ENCODE results near the gene NACC2.

The NACC2 gene

GRCh38 chr9:136057236-136058081, 37.6 kb downstream of the NACC2 start:
- DNase-seq (ENCODE audit: low read depth in 2 of 2): no peak

- no peak for DNase-seq (ENCODE audit: low read depth in 2 of 2)
Observed at GRCh38 chr9:136056546-136057235, 38.4 kb downstream of the NACC2 start.

GRCh38 chr9:136055715-136056545, 39.2 kb downstream of the NACC2 start:
- DNase-seq (ENCODE audit: low read depth in 2 of 2): no peak

DNA sequence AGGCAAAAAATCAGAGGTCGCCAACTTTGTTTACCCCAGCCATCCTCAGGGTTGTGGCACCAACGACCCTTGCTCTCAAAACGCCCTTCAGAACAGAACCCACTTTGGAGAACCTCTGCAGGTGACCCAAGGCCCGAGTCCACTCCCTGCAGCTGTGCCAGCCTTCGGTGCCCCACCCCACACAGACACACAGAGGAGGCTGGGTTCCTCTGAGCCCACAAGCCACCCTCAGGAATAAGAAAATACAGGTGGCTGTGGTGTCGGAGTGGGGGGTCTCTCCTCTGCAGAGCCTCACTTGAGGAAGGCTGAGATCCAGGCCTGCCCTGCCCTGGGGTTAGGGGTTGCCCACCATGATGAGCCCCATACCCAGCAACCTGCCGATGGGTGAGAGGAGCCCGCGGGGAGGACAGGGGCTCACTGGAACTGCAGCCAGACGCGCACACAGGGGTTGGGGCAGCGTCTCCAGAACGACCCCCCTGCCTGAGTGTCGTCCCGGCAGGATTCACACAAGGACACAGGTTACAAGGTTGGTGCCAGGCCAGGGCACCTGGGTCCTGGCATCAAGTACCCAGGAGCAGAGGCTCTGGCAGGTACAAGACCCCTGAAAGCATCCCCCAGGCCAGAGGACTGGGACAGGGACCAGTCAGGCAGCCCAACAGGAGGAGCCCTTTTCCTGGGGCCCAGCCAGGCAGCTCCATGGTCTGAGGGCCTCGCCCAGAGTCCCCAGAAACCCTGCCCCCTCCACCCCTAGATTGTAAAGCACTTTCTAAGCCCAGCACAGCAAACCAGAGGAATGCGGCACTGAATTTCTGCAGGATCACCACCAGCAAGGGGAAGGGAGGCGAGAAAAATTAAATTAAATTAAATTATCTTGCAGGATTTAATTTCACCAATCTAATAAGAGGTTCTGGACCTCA, 40.0 kb downstream of the NACC2 start:
- no peak for DNase-seq (ENCODE audit: low read depth in 2 of 2)

- DNase-seq (ENCODE audit: low read depth in 2 of 2): no peak
Observed at GRCh38 chr9:136054146-136054545, 40.9 kb downstream of the NACC2 start.

DNA sequence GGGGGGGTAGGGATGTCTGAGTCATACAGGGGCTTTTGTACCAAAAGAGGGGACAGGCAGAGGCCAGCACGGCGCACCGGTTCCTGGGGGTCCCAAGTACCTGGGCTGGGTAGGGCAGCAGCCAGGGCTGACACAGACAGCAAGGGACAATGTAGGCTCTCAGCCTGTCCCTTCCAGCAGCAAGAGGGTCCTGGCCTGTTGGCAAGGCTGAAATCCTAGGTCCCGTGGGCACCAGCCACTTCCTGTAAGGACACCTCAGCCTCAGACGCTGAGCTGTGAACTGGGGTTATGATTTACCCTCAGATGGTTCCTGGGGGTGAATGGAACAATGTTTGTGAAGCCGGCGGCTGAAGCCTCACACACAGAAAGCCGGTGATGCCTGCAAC, 41.3 kb downstream of the NACC2 start:
- no peak for DNase-seq (ENCODE audit: low read depth in 2 of 2)

DNA sequence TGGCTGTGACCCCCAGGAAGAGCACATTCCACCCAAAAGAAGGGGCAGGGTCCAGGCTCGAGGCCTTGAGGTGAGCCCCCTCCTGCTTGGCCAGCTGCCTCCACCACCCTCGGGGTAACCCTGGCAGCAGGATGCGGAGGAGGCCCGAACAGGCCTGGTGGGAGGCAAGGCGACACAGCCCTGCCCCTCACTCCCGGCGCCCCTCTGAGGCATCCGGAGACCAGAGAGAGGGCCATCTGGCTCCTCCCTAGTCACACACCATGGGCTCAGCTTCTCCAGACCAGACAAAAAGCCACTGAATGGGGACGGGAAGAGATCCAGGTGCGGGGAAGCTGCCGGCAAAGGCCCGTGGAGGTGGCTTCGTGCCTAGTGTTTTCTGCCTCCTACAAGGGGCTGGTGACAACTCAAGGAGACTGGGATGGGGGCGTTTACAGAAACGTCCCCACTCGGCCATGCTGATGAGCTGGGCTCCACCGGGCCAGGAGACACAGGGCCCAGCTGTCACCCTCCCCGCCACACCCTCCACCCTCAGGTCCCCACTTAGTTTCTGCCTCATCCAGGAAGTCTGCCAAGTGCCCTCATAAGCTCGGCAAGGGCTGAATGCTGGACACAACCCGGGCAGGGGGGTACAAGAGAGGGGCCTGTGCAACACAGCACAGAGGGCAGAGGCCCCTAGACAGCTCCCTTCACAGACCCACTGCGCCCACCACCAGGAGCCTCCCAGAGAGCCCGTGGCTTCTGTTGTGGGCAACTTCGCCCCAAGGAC, 41.9 kb downstream of the NACC2 start:
- DNase-seq (ENCODE audit: low read depth in 2 of 2): no peak

GRCh38 chr9:136052472-136052880, 42.6 kb downstream of the NACC2 start:
- DNase-seq (ENCODE audit: low read depth in 2 of 2): no peak

- peak; percentile 91 to 93 for DNase-seq (ENCODE audit: low read depth in 2 of 2)
Observed at GRCh38 chr9:136051837-136052471, 43.1 kb downstream of the NACC2 start.

DNA sequence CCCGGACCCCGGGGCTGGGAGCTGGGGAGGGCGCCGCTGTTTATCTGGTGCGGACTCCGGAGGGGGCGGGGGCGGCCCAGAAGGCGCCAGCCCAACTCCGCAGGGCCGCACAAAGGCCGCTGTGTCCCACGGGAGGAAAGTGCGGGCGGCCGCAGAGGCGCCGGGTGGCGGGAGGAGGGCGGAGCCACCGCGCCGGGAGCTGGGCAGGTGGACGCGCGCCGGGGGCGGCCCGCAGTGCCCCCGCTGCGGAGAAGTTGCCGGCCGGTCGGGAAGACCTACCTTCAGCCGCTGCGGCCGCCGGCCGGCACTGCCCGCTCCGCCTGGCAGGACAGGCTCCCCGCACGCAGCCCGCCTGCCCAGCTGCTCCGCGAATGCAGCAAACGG, 43.6 kb downstream of the NACC2 start:
- no peak for DNase-seq (ENCODE audit: low read depth in 2 of 2)

DNA sequence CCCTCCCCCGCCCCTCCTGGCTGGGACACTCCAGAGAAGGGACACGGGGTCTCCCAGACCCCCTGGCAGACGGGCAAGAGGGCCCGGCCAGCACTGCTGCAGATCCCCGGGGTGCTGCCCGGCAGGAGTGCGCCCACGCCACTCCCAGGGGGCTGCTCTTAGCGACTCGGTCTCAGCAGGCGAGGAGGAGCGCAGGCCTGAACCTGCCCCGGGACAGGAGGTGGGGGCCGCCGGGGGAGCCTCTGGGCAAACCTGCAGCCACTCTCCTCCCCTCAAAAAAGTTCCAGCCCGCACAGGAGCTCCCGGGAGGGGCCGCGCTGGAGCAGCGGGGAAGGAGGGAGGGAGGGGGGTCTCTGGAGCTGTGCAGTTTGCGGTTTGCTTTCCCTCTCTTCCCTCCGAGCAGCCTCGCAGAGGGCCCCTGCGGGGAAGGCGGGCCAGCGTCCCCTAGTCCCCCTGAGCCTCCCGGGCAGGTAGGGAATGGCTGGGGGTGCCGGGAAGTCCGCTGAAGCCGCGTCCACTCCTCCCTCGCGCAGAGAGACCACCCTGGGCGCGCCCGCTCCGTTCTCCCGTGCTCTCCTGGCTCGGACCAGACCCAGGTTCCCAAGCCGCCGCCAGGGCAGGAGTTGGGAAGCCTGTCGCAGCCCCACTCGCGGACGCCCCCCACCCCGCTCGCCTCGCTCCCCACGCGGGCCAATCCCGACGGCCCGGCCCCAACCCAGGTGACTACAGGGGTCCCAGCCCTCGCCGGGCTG, 44.2 kb downstream of the NACC2 start:
- DNase-seq (ENCODE audit: low read depth in 2 of 2): no peak

DNA sequence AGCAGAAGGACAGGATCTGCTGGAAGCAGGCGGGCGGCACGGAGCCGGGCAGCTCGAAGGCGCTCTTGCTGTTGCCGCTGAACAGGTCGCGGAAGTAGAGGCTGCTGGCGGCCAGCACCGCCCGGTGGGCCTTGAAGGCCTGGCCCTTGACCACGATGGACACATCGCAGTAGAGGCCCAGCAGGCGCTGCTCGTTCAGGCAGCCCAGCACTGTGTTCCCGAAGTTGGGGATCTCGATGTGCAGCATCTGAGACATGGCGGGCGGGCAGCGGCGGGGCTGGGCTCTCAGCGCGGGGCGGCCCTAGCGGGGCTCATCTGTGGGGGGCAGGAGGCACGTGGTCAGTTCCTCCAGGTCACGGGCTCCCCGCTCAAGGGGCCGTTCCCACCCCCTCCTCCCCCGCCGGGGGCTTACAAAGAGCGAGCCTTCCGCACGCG, 44.8 kb downstream of the NACC2 start:
- DNase-seq (ENCODE audit: low read depth in 2 of 2): no peak

- DNase-seq (ENCODE audit: low read depth in 2 of 2): no peak
Observed at GRCh38 chr9:136049491-136050265, 45.4 kb downstream of the NACC2 start.

GRCh38 chr9:136048560-136049411, 46.3 kb downstream of the NACC2 start:
- DNase-seq (ENCODE audit: low read depth in 2 of 2): no peak

- no peak for DNase-seq (ENCODE audit: low read depth in 2 of 2)
Observed at GRCh38 chr9:136047775-136048559, 47.1 kb downstream of the NACC2 start.

- no peak for DNase-seq (ENCODE audit: low read depth in 2 of 2)
Observed at GRCh38 chr9:136047076-136047774, 47.9 kb downstream of the NACC2 start.
